GM06990 (cell line): ENCODE data around the gene PTGER1.

Experiments used
- DNase-seq: peaks from one replicate; pipeline ENCODE4 v3.0.0-alpha.2; 2011; ENCODE audit not compliant: insufficient read length; ENCODE audit errors: extremely low read depth
- H3K27me3 ChIP-seq: replicated peaks from 2 replicates; pipeline ENCODE4 v1.6.0; 2011; ENCODE audit warnings: low read length; ENCODE audit not compliant: control insufficient read depth, insufficient read depth
- H3K36me3 ChIP-seq: 2 replicates; pipeline ENCODE4 v1.5.1; 2011; ENCODE audit warnings: low read length; ENCODE audit not compliant: control insufficient read depth, insufficient read depth
- H3K4me3 ChIP-seq: replicated peaks from 2 replicates; pipeline ENCODE4 v1.5.1; 2011; ENCODE audit warnings: low read depth, mild to moderate bottlenecking, control low read depth, low read length
- CTCF ChIP-seq: IDR thresholded peaks from 2 replicates; pipeline ENCODE4 v1.5.1; 2011; ENCODE audit warnings: low read length, control low read depth, mild to moderate bottlenecking, inconsistent platforms; ENCODE audit not compliant: insufficient read depth, poor library complexity, severe bottlenecking

The PTGER1 gene

DNA sequence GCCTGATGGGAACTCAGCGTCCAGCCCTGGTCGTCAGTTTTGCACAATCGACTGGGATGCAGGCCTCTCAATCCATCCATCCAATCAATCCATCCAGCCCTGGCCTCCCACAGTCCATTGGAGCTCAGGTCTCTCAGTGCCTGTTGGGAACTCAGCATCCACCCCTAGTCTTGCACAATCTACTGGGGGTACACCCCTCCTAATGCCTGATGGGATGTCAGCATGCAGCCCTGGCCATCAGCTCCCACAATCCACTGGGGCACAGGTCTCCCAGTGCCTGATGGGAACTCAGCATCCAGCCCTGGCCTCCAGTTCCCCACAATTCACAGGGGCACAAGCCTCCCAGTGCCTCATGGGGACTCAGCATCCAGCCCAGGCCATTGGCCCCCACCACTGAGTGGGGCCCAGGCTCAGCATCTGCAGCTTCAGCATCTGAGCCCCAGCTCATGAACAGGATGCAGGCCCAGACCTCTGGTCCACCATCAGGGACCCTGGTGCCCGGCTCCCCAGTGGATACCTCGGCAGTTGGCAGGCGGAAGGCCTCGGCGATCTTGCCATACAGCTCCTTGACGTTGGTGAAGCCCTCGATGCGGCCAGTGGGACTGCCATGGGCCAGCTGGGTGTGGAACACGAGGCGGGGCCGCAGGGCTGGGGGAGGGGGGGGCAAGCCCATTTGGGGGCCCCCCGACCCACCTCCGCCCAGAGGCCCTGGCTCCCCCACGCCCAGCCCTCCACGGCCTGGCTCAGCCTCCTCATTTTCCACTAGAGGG lies 7.2 kb upstream of the PTGER1 start:
- no peak for DNase-seq
- no peak for TF ChIP-seq CTCF
- no peak overlapping the region for H3K4me3 ChIP-seq
- H3K36me3 ChIP-seq, result no peaks in the 10 kb centered on the region; the same call in none of the 2 replicates
- no peaks in the 10 kb centered on the region for H3K27me3 ChIP-seq

DNA sequence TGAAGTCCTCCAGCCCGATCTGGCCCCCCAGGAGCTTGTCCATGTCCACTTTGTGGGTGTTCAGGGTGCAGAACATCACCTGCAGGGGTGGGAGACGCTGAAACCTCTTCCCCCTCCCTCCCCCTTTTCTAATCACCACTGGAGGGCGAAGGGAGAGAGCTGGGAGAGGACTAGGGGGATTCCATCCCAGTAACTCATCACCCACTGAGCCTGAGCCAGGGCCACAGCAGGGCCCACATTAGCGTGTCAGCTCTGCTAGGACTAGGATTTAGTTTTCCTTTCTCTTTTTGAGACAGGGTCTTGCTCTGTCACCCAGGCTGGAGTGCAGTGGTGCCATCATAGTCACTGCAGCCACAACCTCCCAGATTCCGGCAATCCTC lies 5.5 kb upstream of the PTGER1 start:
- Histone ChIP-seq H3K36me3 (no peaks in the 10 kb centered on the region; the same call in none of the 2 replicates), H3K27me3 (no peaks in the 10 kb centered on the region), H3K4me3 (no peak overlapping the region)
- DNase-seq, result no peak
- TF ChIP-seq CTCF, result no peak

DNA sequence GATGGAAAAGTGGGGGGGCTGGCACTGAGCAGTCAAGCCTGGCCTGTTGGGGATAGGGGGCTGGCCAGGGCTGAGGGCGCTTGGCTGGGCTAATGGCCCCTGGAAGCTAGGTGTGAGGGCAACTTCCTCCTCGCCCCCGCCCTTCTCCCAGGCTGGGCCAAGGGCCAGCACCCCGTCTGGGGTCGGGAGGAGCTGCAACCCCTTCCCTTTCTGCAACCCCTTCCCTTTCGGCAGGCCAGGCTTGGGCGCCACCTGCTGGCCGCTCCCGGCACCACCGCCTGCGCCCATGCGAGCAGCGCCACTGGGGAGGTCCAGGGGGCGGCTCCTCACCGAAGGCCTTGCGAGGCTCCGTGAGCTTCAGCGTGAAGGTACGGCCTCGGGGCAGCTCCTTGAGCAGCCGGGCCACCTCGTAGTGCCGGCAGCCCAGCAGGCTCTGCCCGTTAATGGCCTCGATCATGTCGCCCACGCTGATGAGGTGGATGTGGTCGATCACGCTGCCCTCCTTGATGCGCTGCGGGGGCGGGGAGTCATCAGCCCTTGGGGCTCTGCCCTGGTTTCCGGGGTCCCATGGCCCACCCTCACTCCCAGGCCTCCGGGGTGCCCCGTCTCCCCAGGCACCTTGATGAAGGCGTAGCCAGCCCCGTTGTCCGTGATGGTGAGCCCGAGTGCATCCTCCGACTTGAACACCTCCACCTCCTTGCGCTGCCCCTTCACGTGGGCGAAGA lies 5.0 kb upstream of the PTGER1 start:
- H3K27me3 ChIP-seq, result no peaks in the 10 kb centered on the region
- no peaks in the 10 kb centered on the region; the same call in none of the 2 replicates for H3K36me3 ChIP-seq
- TF ChIP-seq CTCF, result peak; percentile 97
- peak; percentile 70 for DNase-seq
- peak overlapping the region; percentile 20; the same call in 1 of the 2 replicates for H3K4me3 ChIP-seq

GRCh38 chr19:14479309-14479974 lies 4.3 kb upstream of the PTGER1 start:
- TF ChIP-seq CTCF, result no peak
- H3K36me3 ChIP-seq, result no peaks in the 10 kb centered on the region; the same call in none of the 2 replicates

DNA sequence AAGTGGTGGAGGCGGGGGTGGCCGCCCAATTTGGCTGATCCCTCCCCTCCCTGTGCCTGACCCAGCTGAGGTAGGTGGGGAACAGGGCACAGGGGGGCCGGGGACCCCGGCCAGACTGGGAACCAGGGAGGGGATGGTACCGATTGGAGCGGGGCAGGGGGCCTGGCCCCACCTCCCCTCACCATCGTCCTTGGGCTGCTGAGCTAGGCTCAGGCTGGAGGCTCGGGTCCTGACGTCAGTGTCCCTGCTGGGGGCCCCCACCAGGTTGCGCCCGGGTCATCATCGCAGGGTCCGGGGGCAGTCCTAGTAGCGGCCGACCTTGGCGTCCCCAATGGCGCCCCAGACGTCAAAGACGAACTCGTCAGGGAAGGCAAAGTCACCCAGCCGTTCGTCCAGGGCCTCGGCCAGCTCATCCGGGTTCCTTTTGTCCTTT lies 3.0 kb upstream of the PTGER1 start:
- no peak for TF ChIP-seq CTCF
- H3K4me3 ChIP-seq, result no peak overlapping the region
- H3K36me3 ChIP-seq, result no peaks in the 10 kb centered on the region; the same call in none of the 2 replicates
- no peak for DNase-seq
- H3K27me3 ChIP-seq, result peaks cover 1% of the 10 kb centered on the region; the same call in 1 of the 2 replicates

More at GRCh38 chr19:14479309-14479974, 4.3 kb upstream of the PTGER1 start:
- H3K4me3 ChIP-seq, result no peak overlapping the region
- no peaks in the 10 kb centered on the region for H3K27me3 ChIP-seq
- DNase-seq, result no peak
